ENCODE results near the gene EXOC3L4.

- TF ChIP-seq EZH2phosphoT487 (IDR thresholded peaks at IDR 0.05; ENCODE audit: insufficient read depth, low read depth): no peak
- TF ChIP-seq EZH2 (IDR thresholded peaks at IDR 0.05; ENCODE audit: insufficient read depth, poor library complexity, severe bottlenecking): no peak
Measured at GRCh38 chr14:103089386-103090335, 4.9 kb upstream of the EXOC3L4 start.

All from GM23248 (cell line).